H1 (cell line): ENCODE measurements around the gene FGFBP1. TPM values are rescaled to one million over a fixed set of nuclear protein-coding genes. Genes with fewer than 3 reads are reported as not detected.
A peak's percentile ranks its signal among the peaks of the same experiment; 100 is the strongest.

ENCODE experiments used
- CTCF ChIA-PET: fragments of 300-600 bp; sonication (Branson Sonifier 250); formaldehyde crosslinking; loops from one replicate; lab custom pipeline; 2021; ENCODE audit not compliant: partially characterized antibody; lab: Charles Lee
- POLR2A ChIA-PET: fragments of 300-600 bp; sonication (Branson Sonifier 250); formaldehyde crosslinking; loops from one replicate; lab custom pipeline; 2021; ENCODE audit warnings: inconsistent platforms; ENCODE audit not compliant: partially characterized antibody; lab: Charles Lee
- DNase-seq, 2 experiments: peaks; one replicate each; pipeline versions ENCODE4 v3.0.0 to v3.0.0-alpha.2; 2010 to 2022; ENCODE audit warnings: low spot score in 2 of 2, low read depth in 1 of 2, mixed read lengths in 1 of 2
- FAIRE-seq: peaks from 2 replicates; lab custom pipeline; 2011; peaks lifted over from hg19 to GRCh38; lab: Jason Lieb, UNC
- H2AFZ ChIP-seq: 2 replicates; pipeline ENCODE4 v1.8.1; 2012; ENCODE audit warnings: low read length, inconsistent platforms
- H2AK5ac ChIP-seq: 2 replicates; pipeline ENCODE4 v1.6.1; 2013; ENCODE audit warnings: low read depth, low read length
- H2BK120ac ChIP-seq: replicated peaks from 2 replicates; pipeline ENCODE3; 2013; ENCODE audit warnings: low read depth, low read length, inconsistent platforms
- H2BK12ac ChIP-seq: 2 replicates; pipeline ENCODE4 v1.6.1; 2013; ENCODE audit warnings: low read depth, low read length
- H2BK15ac ChIP-seq: 2 replicates; pipeline ENCODE4 v1.6.1; 2013; ENCODE audit warnings: low read length
- H2BK20ac ChIP-seq: 2 replicates; pipeline ENCODE4 v1.6.1; 2013; ENCODE audit warnings: low read length
- H2BK5ac ChIP-seq: 2 replicates; pipeline ENCODE4 v1.6.1; 2013; ENCODE audit warnings: low read depth, low read length
- H3K14ac ChIP-seq: 2 replicates; pipeline ENCODE4 v1.6.1; 2013; ENCODE audit warnings: inconsistent platforms; ENCODE audit not compliant: insufficient read length
- H3K18ac ChIP-seq: 2 replicates; pipeline ENCODE4 v1.6.1; 2013; ENCODE audit warnings: low read length; ENCODE audit errors: extremely low read depth
- H3K23ac ChIP-seq: 2 replicates; pipeline ENCODE4 v1.6.1; 2013; ENCODE audit warnings: inconsistent platforms; ENCODE audit not compliant: insufficient read length
- H3K23me2 ChIP-seq: 2 replicates; pipeline ENCODE4 v1.6.1; 2013; ENCODE audit warnings: low read depth, low read length
- H3K27ac ChIP-seq: 2 replicates; pipeline ENCODE4 v1.6.1; 2011; ENCODE audit warnings: low read depth, low read length, inconsistent platforms
- H3K27me3 ChIP-seq, 4 experiments: replicated peaks in 1 of 4; 1 replicate in 1 of 4; 2 replicates in 3 of 4; pipeline versions ENCODE4 v1.6.1 to v1.8.1; 2011 to 2013; ENCODE audit warnings: low read length in 3 of 4, mild to moderate bottlenecking in 3 of 4, inconsistent platforms in 2 of 4, mixed read lengths in 2 of 4, moderate library complexity in 1 of 4; ENCODE audit not compliant: control insufficient read depth in 3 of 4, insufficient read depth in 3 of 4; ENCODE audit errors: extremely low read depth in 1 of 4
- H3K36me3 ChIP-seq, 4 experiments: 2 replicates each; pipeline versions ENCODE4 v1.6.1 to v1.8.1; 2011 to 2013; ENCODE audit warnings: mild to moderate bottlenecking in 4 of 4, low read length in 3 of 4, moderate library complexity in 2 of 4, control low read depth in 1 of 4, inconsistent platforms in 1 of 4; ENCODE audit not compliant: insufficient read depth in 4 of 4, control insufficient read depth in 2 of 4
- H3K4ac ChIP-seq: replicated peaks from 2 replicates; pipeline ENCODE3; 2013; ENCODE audit warnings: low read length, low read depth, mixed read lengths, inconsistent platforms; ENCODE audit not compliant: insufficient read length
- H3K4me1 ChIP-seq, 4 experiments: replicated peaks in 1 of 4; 1 replicate in 1 of 4; 2 replicates in 3 of 4; pipeline versions ENCODE4 v1.6.1 to v1.8.1; 2011 to 2013; ENCODE audit warnings: low read length in 3 of 4, inconsistent platforms in 2 of 4, mixed read lengths in 1 of 4; ENCODE audit not compliant: insufficient read depth in 4 of 4, control insufficient read depth in 3 of 4
- H3K4me2 ChIP-seq, 2 experiments: 2 replicates each; pipeline versions ENCODE4 v1.6.1 to v1.8.1; 2011 to 2013; ENCODE audit warnings: low read depth in 2 of 2, low read length in 2 of 2, control low read depth in 1 of 2, inconsistent platforms in 1 of 2, mild to moderate bottlenecking in 1 of 2; ENCODE audit not compliant: insufficient read depth in 1 of 2
- H3K4me3 ChIP-seq, 4 experiments: fragments of 200-600, 300-600 bp in 1 of 4; sonication (generic), shearing (Covaris generic), sonication (Bioruptor Twin) in 1 of 4; 2 replicates each; pipeline versions ENCODE4 v1.5.1 to v1.8.1; 2011 to 2016; ENCODE audit warnings: low read length in 4 of 4, low read depth in 3 of 4, control low read depth in 2 of 4, inconsistent platforms in 2 of 4, mild to moderate bottlenecking in 2 of 4, mixed read lengths in 1 of 4, moderate library complexity in 1 of 4; ENCODE audit not compliant: insufficient read depth in 2 of 4; ENCODE audit errors: extremely low read depth in 1 of 4
- H3K56ac ChIP-seq: replicated peaks from 2 replicates; pipeline ENCODE3; 2013; ENCODE audit warnings: low read depth, mild to moderate bottlenecking, mixed read lengths, low read length, inconsistent platforms; ENCODE audit not compliant: insufficient read length
- H3K79me1 ChIP-seq: 2 replicates; pipeline ENCODE4 v1.6.1; 2013; ENCODE audit warnings: low read depth, low read length, control low read depth
- H3K79me2 ChIP-seq, 2 experiments: 2 replicates each; pipeline versions ENCODE4 v1.6.1 to v1.8.1; 2012 to 2013; ENCODE audit warnings: low read length in 2 of 2, mild to moderate bottlenecking in 2 of 2, inconsistent platforms in 1 of 2; ENCODE audit not compliant: insufficient read depth in 2 of 2, control insufficient read depth in 1 of 2
- H3K9ac ChIP-seq, 4 experiments: replicated peaks in 1 of 4; 1 replicate in 1 of 4; 2 replicates in 3 of 4; pipeline versions ENCODE4 v1.6.1 to v1.8.1; 2011 to 2013; ENCODE audit warnings: low read depth in 3 of 4, low read length in 3 of 4, control low read depth in 2 of 4, mild to moderate bottlenecking in 2 of 4, moderate library complexity in 2 of 4, inconsistent platforms in 1 of 4; ENCODE audit errors: extremely low read depth in 1 of 4
- H3K9me3 ChIP-seq, 2 experiments: 2 replicates each; pipeline versions ENCODE4 v1.6.1 to v1.8.1; 2012 to 2013; ENCODE audit warnings: mild to moderate bottlenecking in 2 of 2, moderate library complexity in 2 of 2, control low read depth in 1 of 2, inconsistent platforms in 1 of 2, low read depth in 1 of 2, low read length in 1 of 2, mixed read lengths in 1 of 2; ENCODE audit not compliant: insufficient read depth in 2 of 2
- H4K20me1 ChIP-seq, 2 experiments: replicated peaks in 1 of 2; 2 replicates each; pipeline versions ENCODE3 to v1.8.1; 2011 to 2013; ENCODE audit warnings: inconsistent platforms in 2 of 2, low read length in 2 of 2, mild to moderate bottlenecking in 1 of 2; ENCODE audit not compliant: insufficient read depth in 2 of 2, control insufficient read depth in 1 of 2
- H4K5ac ChIP-seq: 2 replicates; pipeline ENCODE4 v1.6.1; 2013; ENCODE audit warnings: low read length, low read depth, mixed read lengths, inconsistent platforms; ENCODE audit not compliant: insufficient read length
- H4K8ac ChIP-seq: 2 replicates; pipeline ENCODE4 v1.8.0; 2013; ENCODE audit warnings: mild to moderate bottlenecking, moderate library complexity, low read length, inconsistent platforms; ENCODE audit not compliant: insufficient read depth; ENCODE audit errors: extremely low read depth
- H4K91ac ChIP-seq: replicated peaks from 2 replicates; pipeline ENCODE3; 2013; ENCODE audit warnings: low read length, mixed read lengths, inconsistent platforms; ENCODE audit not compliant: insufficient read length
- CREB1 ChIP-seq: IDR thresholded peaks from 2 replicates; pipeline ENCODE4 v1.6.1; 2012; ENCODE audit warnings: inconsistent platforms
- FOSL1 ChIP-seq: IDR thresholded peaks from 2 replicates; pipeline ENCODE4 v1.6.1; 2011; ENCODE audit warnings: mild to moderate bottlenecking, low read depth, low read length, moderate library complexity; ENCODE audit not compliant: insufficient read depth
- JUN ChIP-seq: IDR thresholded peaks from 2 replicates; pipeline ENCODE4 v1.6.1; 2011; ENCODE audit warnings: low read depth, mild to moderate bottlenecking, improper control_type of control experiment, low read length
- KDM1A ChIP-seq: fragments of 200-600, 300-600 bp; sonication (generic); IDR thresholded peaks from 2 replicates; pipeline ENCODE4 v1.7.1; 2016; ENCODE audit warnings: mild to moderate bottlenecking, low read length, borderline replicate concordance
- MAX ChIP-seq: IDR thresholded peaks from 2 replicates; pipeline ENCODE4 v1.6.1; 2012; ENCODE audit warnings: inconsistent platforms
- POU5F1 ChIP-seq: IDR thresholded peaks from 2 replicates; pipeline ENCODE4 v1.6.1; 2011; ENCODE audit warnings: low read depth, mild to moderate bottlenecking, low read length, moderate library complexity
- RFX5 ChIP-seq: IDR thresholded peaks from 2 replicates; pipeline ENCODE4 v1.6.1; 2011; ENCODE audit warnings: low read depth, low read length, improper control_type of control experiment, borderline replicate concordance
- SAP30 ChIP-seq: fragments of 300-600 bp; sonication (generic); IDR thresholded peaks from 2 replicates; pipeline ENCODE4 v1.7.1; 2012; ENCODE audit warnings: low read length, moderate library complexity, mild to moderate bottlenecking, inconsistent platforms; ENCODE audit not compliant: insufficient read depth, insufficient replicate concordance
- SP1 ChIP-seq: IDR thresholded peaks from 2 replicates; pipeline ENCODE4 v1.6.1; 2011; ENCODE audit warnings: low read depth, low read length
- SRF ChIP-seq: IDR thresholded peaks from 2 replicates; pipeline ENCODE4 v1.6.1; 2011; ENCODE audit warnings: mild to moderate bottlenecking, low read depth, low read length, moderate library complexity
- TAF1 ChIP-seq: IDR thresholded peaks from 2 replicates; pipeline ENCODE4 v1.6.1; 2011; ENCODE audit warnings: mild to moderate bottlenecking, low read depth, low read length
- TEAD4 ChIP-seq: IDR thresholded peaks from 2 replicates; pipeline ENCODE4 v1.6.1; 2012; ENCODE audit warnings: low read depth, low read length, inconsistent platforms, mixed read lengths
- WGBS, 2 experiments: shearing (Covaris generic) in 1 of 2; methylation state at CpG; one replicate each; pipeline versions ENCODE4 v1.1.6 to v1.1.7; 2013 to 2015; ENCODE audit warnings: low lambda C conversion rate in 2 of 2, mixed read lengths in 2 of 2, inconsistent platforms in 1 of 2, low coverage in 1 of 2, missing lambda C conversion rate in 1 of 2; ENCODE audit not compliant: insufficient replicate concordance in 2 of 2, insufficient coverage in 1 of 2, insufficient read length in 1 of 2; ENCODE audit errors: extremely low coverage in 1 of 2, missing lambda C conversion rate in 1 of 2; 5-methylcytosine and 5-hydroxymethylcytosine counted together
- polyA plus RNA-seq, 7 experiments: library from polyadenylated mRNA; depleted of rRNA in 3 of 7; stranded (reverse) in 5 of 7; unstranded in 2 of 7; fragments of >200 nt in 5 of 7; fragments of 200-250 nt in 2 of 7; gene quantifications; 1 replicate in 5 of 7; 2 replicates in 1 of 7; 4 replicates in 1 of 7; pipeline versions ENCODE4 v1.2.1 to v1.2.3, GENCODE V29; 2011 to 2013; ENCODE audit warnings: missing spikeins in 2 of 7, mixed read lengths in 2 of 7
- total RNA-seq: library from RNA; stranded (reverse); fragmentation: NEBNext Ultra II Directional; extraction: Animal tissue kit (Norgen Biotek cat#: 25700); gene quantifications from 2 replicates; pipeline ENCODE4 v1.2.1, GENCODE V29; 2021

FGFBP1 gene
- total and polyA plus RNA-seq, 2 of the 8 experiments (the other 6 are each of a cell fraction or from before 2014, with no cell fraction given): 0.17 to 0.20 TPM

DNA sequence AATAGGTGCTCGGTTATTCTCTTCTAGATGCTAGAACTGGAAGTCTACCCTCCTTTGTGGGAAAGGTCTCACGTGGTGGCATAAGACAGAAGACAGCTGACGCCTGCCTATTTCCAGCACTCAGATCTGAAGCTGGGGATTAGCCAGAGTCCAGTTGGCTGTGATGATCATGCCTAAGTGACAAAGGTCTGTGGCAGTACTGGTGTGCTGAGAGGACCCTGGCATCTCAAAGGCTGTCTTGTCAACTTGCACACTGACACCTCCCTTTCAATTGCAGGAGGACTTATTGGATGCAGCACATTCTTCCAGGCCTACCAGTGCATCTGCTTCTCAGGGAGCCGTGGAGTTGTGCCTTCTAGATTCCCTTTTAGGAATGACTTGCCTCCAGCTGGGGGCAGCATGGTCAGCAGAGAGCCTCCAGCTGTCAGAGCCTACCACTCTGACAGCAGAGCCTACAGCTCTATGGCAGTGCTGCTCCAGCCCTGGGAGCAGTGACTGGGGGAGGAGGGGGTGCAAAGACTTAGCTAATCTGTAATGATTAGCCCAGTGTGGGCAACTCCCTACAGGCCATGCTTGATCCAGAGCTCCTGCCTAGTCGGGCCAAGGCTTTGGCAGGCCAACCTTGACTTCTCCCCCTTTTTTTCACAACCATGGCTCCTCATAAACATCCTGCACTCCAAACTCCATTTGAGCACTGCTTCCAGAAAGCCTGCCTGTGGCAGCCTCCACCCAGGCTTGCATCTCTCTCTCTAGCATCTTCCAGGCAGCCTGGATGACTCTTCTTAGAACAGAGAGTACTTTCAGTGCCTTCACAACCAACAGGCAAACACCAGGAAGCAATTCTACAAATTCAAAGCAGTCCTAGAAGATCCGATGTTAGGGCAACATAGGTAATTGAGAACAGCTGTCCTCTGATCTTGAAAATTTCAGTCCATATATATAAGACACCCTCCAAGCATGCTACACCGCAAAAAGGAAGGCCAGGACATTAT is 38.2 kb upstream of the FGFBP1 start:
- no peaks in the 10 kb centered on the region for H3K79me1 ChIP-seq
- H3K14ac ChIP-seq: no peak overlapping the region
- H3K23ac ChIP-seq: no peak overlapping the region
- no peak overlapping the region for H2BK15ac ChIP-seq
- no peak for DNase-seq
- no peaks in the 10 kb centered on the region for H3K23me2 ChIP-seq
- H4K5ac ChIP-seq: no peak overlapping the region
- no peak overlapping the region for H3K56ac ChIP-seq
- WGBS, 2 experiments: 89% methylated on average over 7 of the region's 7 CpGs; no CpG with 5 or more reads in 1 of the 2 experiments
- no peak for FAIRE-seq
- no peak overlapping the region for H4K91ac ChIP-seq
- H3K4me1 ChIP-seq: no peaks in the 10 kb centered on the region
- H3K9ac ChIP-seq: no peak overlapping the region
- H3K9me3 ChIP-seq: no peaks in the 10 kb centered on the region
- no peak overlapping the region for H2BK5ac ChIP-seq
- no peak overlapping the region for H3K27ac ChIP-seq
- no peaks in the 10 kb centered on the region for H3K27me3 ChIP-seq
- no peak overlapping the region for H4K8ac ChIP-seq
- H3K4ac ChIP-seq: no peak overlapping the region
- H3K36me3 ChIP-seq: peaks cover 0 to 19% (median 11%) of the 10 kb centered on the region in 4 experiments; a peak in 6 of 8 replicates
- H2AK5ac ChIP-seq: no peak overlapping the region
- ChIA-PET CTCF (interaction anchor here (0.9 to 4.5 kb wide), 13 partner anchors 10 to 171 kb away, joined by 3 to 36 read pairs (median 7); partner anchors contain the start of gene FGFBP2), POLR2A (interaction anchor here (1.5 kb wide), 1 partner anchor 19 kb away, joined by 3 read pairs; no protein-coding TSS in a partner anchor)
- no peak overlapping the region for H2AFZ ChIP-seq
- H3K79me2 ChIP-seq: no peaks in the 10 kb centered on the region
- no peak overlapping the region for H3K4me2 ChIP-seq
- peaks cover 0 to 3% of the 10 kb centered on the region in 2 experiments for H4K20me1 ChIP-seq
- no peak overlapping the region for H2BK12ac ChIP-seq
- no peak overlapping the region for H3K4me3 ChIP-seq
- no peak overlapping the region for H3K18ac ChIP-seq
- H2BK20ac ChIP-seq: no peak overlapping the region
- H2BK120ac ChIP-seq: no peak overlapping the region
- TF ChIP-seq RFX5: no peak
- TF ChIP-seq SAP30: peak; percentile 56
- TF ChIP-seq TAF1: no peak
- no peak for TF ChIP-seq TEAD4
- TF ChIP-seq SRF: no peak
- no peak for TF ChIP-seq JUN
- TF ChIP-seq FOSL1: no peak
- TF ChIP-seq SP1: no peak
- no peak for TF ChIP-seq POU5F1
- peak; percentile 47; the same call in 1 of the 2 replicates for TF ChIP-seq MAX
- no peak for TF ChIP-seq CREB1
- no peak for TF ChIP-seq KDM1A
